Endothelial cell of umbilical vein (primary cell): ENCODE results near the gene KCNMA1.

ENCODE experiments used
- CTCF ChIP-seq, 2 donors: IDR thresholded peaks; 1 replicate in 1 of 2; 2 replicates in 1 of 2; pipeline ENCODE4 v1.5.1; 2011; ENCODE audit warnings: low read length in 2 of 2, mild to moderate bottlenecking in 2 of 2, moderate library complexity in 2 of 2, control low read depth in 1 of 2, inconsistent platforms in 1 of 2, low read depth in 1 of 2; ENCODE audit not compliant: insufficient read depth in 1 of 2; ENCODE audit errors: extremely low read depth in 1 of 2
- EZH2 ChIP-seq: IDR thresholded peaks from 2 replicates; pipeline ENCODE4 v1.6.1; 2012; ENCODE audit warnings: borderline replicate concordance, low read depth, mild to moderate bottlenecking, moderate library complexity, low read length, inconsistent platforms; ENCODE audit not compliant: severe bottlenecking
- POLR2A ChIP-seq: IDR thresholded peaks from 2 replicates; pipeline ENCODE4 v1.6.1; 2012; ENCODE audit warnings: low read depth, mild to moderate bottlenecking, control low read depth, low read length

- TF ChIP-seq CTCF (IDR thresholded peaks at IDR 0.05; ENCODE audit: extremely low read depth in 1 of 2, insufficient read depth in 1 of 2, low read depth in 1 of 2, low read length in 2 of 2) (no peak), POLR2A (no peak), EZH2 (no peak)
Observed at GRCh38 chr10:77016278-77016815, 621.3 kb downstream of the KCNMA1 start.
